Measurements from ENCODE around the gene CFTR.

GRCh38 chr7:117600911-117601310, 121.1 kb downstream of the CFTR start:
- TF ChIP-seq CTCF (optimal IDR thresholded peaks at IDR 0.05 in 1 of 3, IDR thresholded peaks at IDR 0.05 in 1 of 3, conservative IDR thresholded peaks at IDR 0.05 in 1 of 3; ENCODE audit: extremely low read depth in 1 of 3, insufficient read depth in 2 of 3, low read length in 3 of 3) = no peak
- no peak for TF ChIP-seq EZH2 (IDR thresholded peaks at IDR 0.05; ENCODE audit: low read length)

All from keratinocyte (primary cell).